Panc1 (cell line): Measurements from ENCODE around the gene MX1. TPM values are rescaled to one million over a fixed set of nuclear protein-coding genes. Genes with fewer than 3 reads are reported as not detected.
A peak's percentile ranks its signal among the peaks of the same experiment; 100 is the strongest.

Source experiments
- ATAC-seq: fragments of 200-7000 bp; cut with Tn5 transposase; 2 replicates; pipeline ENCODE4 v1.9.1; 2020; ENCODE audit warnings: mild to moderate bottlenecking, moderate library complexity
- BruUV-seq: library from RNA; stranded (reverse); fragments of 400-500 nt; replicated peaks from 2 replicates; lab custom pipeline; 2021; lab: Mats Ljungman, UMichigan
- CTCF ChIA-PET: fragments of 300-600 bp; sonication (Branson Sonifier 250); formaldehyde crosslinking; loops from one replicate; lab custom pipeline; 2022; ENCODE audit warnings: antibody characterized with exemption; lab: Charles Lee
- POLR2A ChIA-PET: fragments of 300-600 bp; sonication (Branson Sonifier 250); formaldehyde crosslinking; loops from one replicate; lab custom pipeline; 2022; ENCODE audit warnings: antibody characterized with exemption; lab: Charles Lee
- DNase-seq: peaks from one replicate; pipeline ENCODE4 v3.0.0-alpha.2; 2010; ENCODE audit warnings: low read depth, low spot score
- H3K27ac ChIP-seq: 2 replicates; pipeline ENCODE4 v1.5.1; 2011; ENCODE audit warnings: mild to moderate bottlenecking, low read length, inconsistent platforms
- H3K27me3 ChIP-seq: fragments of 200-500 bp; sonication (Bioruptor generic); 2 replicates; pipeline ENCODE4 v1.6.0; 2014; ENCODE audit warnings: low read length, inconsistent platforms; ENCODE audit not compliant: control insufficient read depth, insufficient read depth
- H3K36me3 ChIP-seq: fragments of 200-500 bp; sonication (Bioruptor generic); 2 replicates; pipeline ENCODE4 v1.5.1; 2014; ENCODE audit warnings: inconsistent platforms, mild to moderate bottlenecking, low read length, moderate library complexity; ENCODE audit not compliant: control insufficient read depth, insufficient read depth
- H3K4me1 ChIP-seq: 2 replicates; pipeline ENCODE4 v1.5.1; 2011; ENCODE audit warnings: inconsistent platforms, mild to moderate bottlenecking, low read length, moderate library complexity; ENCODE audit not compliant: control insufficient read depth, insufficient read depth
- H3K4me3 ChIP-seq, 2 experiments: 2 replicates each; pipeline ENCODE4 v1.5.1; 2011 to 2012; ENCODE audit warnings: low read depth in 2 of 2, low read length in 2 of 2, mild to moderate bottlenecking in 2 of 2, inconsistent platforms in 1 of 2, moderate library complexity in 1 of 2
- H3K9me3 ChIP-seq: fragments of 200-500 bp; sonication (Bioruptor generic); 2 replicates; pipeline ENCODE4 v1.5.1; 2014; ENCODE audit warnings: low read depth, mild to moderate bottlenecking, inconsistent platforms, low read length, moderate library complexity; ENCODE audit not compliant: control insufficient read depth, insufficient read depth
- POLR2AphosphoS5 ChIP-seq: IDR thresholded peaks from 2 replicates; pipeline ENCODE4 v1.6.1; 2012; ENCODE audit warnings: mild to moderate bottlenecking, low read depth, low read length, moderate library complexity
- REST ChIP-seq, 2 experiments: IDR thresholded peaks; 2 replicates each; pipeline ENCODE4 v1.6.1; 2011 to 2012; ENCODE audit warnings: low read depth in 2 of 2, control low read depth in 1 of 2, low read length in 1 of 2, mild to moderate bottlenecking in 1 of 2, moderate library complexity in 1 of 2; ENCODE audit not compliant: insufficient read depth in 1 of 2
- SIN3A ChIP-seq: IDR thresholded peaks from 2 replicates; pipeline ENCODE4 v1.6.1; 2012; ENCODE audit warnings: low read depth, mild to moderate bottlenecking, low read length, moderate library complexity, borderline replicate concordance; ENCODE audit not compliant: insufficient read depth
- TCF7L2 ChIP-seq: IDR thresholded peaks from 2 replicates; pipeline ENCODE4 v1.6.1; 2011; ENCODE audit warnings: mild to moderate bottlenecking, low read depth, low read length, inconsistent platforms
- in situ Hi-C: cut with HindIII; loops from 2 replicates; pipeline ENCODE4 v1.10.0; 2016; ENCODE audit warnings: low sequenced_read_pairs, low pct_unique_long_range_greater_than_20kb
- intact Hi-C: fragments of 100-400 bp; cut with micrococcal nuclease; formaldehyde crosslinking; loops from one replicate; pipeline ENCODE4 v1.10.0; 2022; ENCODE audit not compliant: unreplicated experiment
- total RNA-seq: library from RNA; stranded (reverse); gene quantifications from one replicate; pipeline ENCODE4 v1.2.1, GENCODE V29; 2021; ENCODE audit not compliant: unreplicated experiment
- TF ChIP-seq, protein P1 (sequence below): fragments of 450-650 bp; IDR thresholded peaks from 2 replicates; pipeline ENCODE4 v1.5.1; 2017; ENCODE audit warnings: mild to moderate bottlenecking

The MX1 gene
- total RNA-seq, 1 experiment from 2014 or later = 7.8 TPM

- intact Hi-C loops (no loop called here), in situ Hi-C loops (no loop called here)
- H3K36me3 ChIP-seq = no peaks in the 10 kb centered on the region
- ChIA-PET POLR2A (no interaction called here), CTCF (no interaction called here)
- no peaks in the 10 kb centered on the region for H3K9me3 ChIP-seq
- H3K27me3 ChIP-seq = no peaks in the 10 kb centered on the region
- TF ChIP-seq TCF7L2 = no peak
- TF ChIP-seq, protein P1, sequence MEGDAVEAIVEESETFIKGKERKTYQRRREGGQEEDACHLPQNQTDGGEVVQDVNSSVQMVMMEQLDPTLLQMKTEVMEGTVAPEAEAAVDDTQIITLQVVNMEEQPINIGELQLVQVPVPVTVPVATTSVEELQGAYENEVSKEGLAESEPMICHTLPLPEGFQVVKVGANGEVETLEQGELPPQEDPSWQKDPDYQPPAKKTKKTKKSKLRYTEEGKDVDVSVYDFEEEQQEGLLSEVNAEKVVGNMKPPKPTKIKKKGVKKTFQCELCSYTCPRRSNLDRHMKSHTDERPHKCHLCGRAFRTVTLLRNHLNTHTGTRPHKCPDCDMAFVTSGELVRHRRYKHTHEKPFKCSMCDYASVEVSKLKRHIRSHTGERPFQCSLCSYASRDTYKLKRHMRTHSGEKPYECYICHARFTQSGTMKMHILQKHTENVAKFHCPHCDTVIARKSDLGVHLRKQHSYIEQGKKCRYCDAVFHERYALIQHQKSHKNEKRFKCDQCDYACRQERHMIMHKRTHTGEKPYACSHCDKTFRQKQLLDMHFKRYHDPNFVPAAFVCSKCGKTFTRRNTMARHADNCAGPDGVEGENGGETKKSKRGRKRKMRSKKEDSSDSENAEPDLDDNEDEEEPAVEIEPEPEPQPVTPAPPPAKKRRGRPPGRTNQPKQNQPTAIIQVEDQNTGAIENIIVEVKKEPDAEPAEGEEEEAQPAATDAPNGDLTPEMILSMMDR = no peak
- no peak for TF ChIP-seq POLR2AphosphoS5
- TF ChIP-seq REST (IDR thresholded peaks at IDR 0.05; ENCODE audit: insufficient read depth in 1 of 2, low read depth in 2 of 2, low read length in 1 of 2) = no peak
- TF ChIP-seq SIN3A = no peak
- H3K4me1 ChIP-seq = peaks cover 39% of the 10 kb centered on the region
- H3K4me3 ChIP-seq = peak overlapping the region; percentile 56 to 61
- BruUV-seq = no TSS peak
- DNase-seq (no peak), ATAC-seq (peak; percentile 68)
- H3K27ac ChIP-seq = peak overlapping the region; percentile 83
Observed at GRCh38 chr21:41506611-41507520, 80.8 kb downstream of the MX1 start.

- CTCF ChIA-PET = interaction anchor here (0.6 kb wide), 1 partner anchor 608 kb away, joined by 4 read pairs; no protein-coding TSS in a partner anchor
- Histone ChIP-seq H3K27ac (peak within 1 kb of the TSS; percentile 83), H3K27me3 (no peaks in the 10 kb centered on the region), H3K9me3 (no peaks in the 10 kb centered on the region), H3K4me1 (peaks cover 35% of the 10 kb centered on the region), H3K36me3 (no peaks in the 10 kb centered on the region), H3K4me3 (peak within 1 kb of the TSS; percentile 56 to 61)
- no TSS peak for BruUV-seq
- POLR2A ChIA-PET = interaction anchor here (0.6 to 0.7 kb wide), 3 partner anchors 11 to 237 kb away, joined by 3 to 8 read pairs (median 4); no protein-coding TSS in a partner anchor
- intact Hi-C loops = no loop called here
- in situ Hi-C loops = no loop called here
- TF ChIP-seq TCF7L2 (no peak), POLR2AphosphoS5 (no peak), REST (IDR thresholded peaks at IDR 0.05; ENCODE audit: insufficient read depth in 1 of 2, low read depth in 2 of 2, low read length in 1 of 2) (no peak), SIN3A (no peak)
- TF ChIP-seq, protein P1 = no peak
- no peak for DNase-seq
- peak; percentile 80 for ATAC-seq
Observed at GRCh38 chr21:41507521-41508414, 81.7 kb downstream of the MX1 start, which contains the start of gene TMPRSS2. Gene TMPRSS2 (minus strand): TSS chr21:41508158. CDS start chr21:41498133, 10,025 bp downstream.
